GM12878 (cell line): ENCODE measurements around the gene ZNF83. TPM values are rescaled to one million over a fixed set of nuclear protein-coding genes. Genes with fewer than 3 reads are reported as not detected.
"Not testable (repeated sequence)": the region's sequence is repeated elsewhere in the genome, so short reads cannot be mapped to it uniquely, and the experiment has no call there.

ENCODE experiments used
- ATAC-seq: fragments of 200-7000 bp; cut with Tn5 transposase; 3 replicates; pipeline ENCODE4 v1.9.1; 2020; ENCODE audit warnings: mild to moderate bottlenecking, moderate library complexity
- BruUV-seq: library from RNA; stranded (reverse); fragments of 400-500 nt; replicated peaks from 2 replicates; lab custom pipeline; 2021; lab: Mats Ljungman, UMichigan
- CTCF ChIA-PET: fragments of 300-600 bp; sonication (Branson Sonifier 250); formaldehyde crosslinking; extraction: SDS; loops from one replicate; lab custom pipeline; 2021; ENCODE audit warnings: inconsistent platforms; lab: Yijun Ruan, JAX
- POLR2A ChIA-PET: fragments of 350-600 bp; formaldehyde crosslinking; extraction: SDS; loops from one replicate; lab custom pipeline; 2021; ENCODE audit warnings: inconsistent platforms; lab: Charles Lee
- RAD21 ChIA-PET: fragments of 300-600 bp; sonication (Branson Sonifier 250); formaldehyde crosslinking; loops from one replicate; lab custom pipeline; 2023; ENCODE audit warnings: antibody characterized with exemption; ENCODE audit not compliant: unreplicated experiment; lab: Charles Lee
- SMC1A ChIA-PET: fragments of 300-600 bp; sonication (Branson Sonifier 250); formaldehyde crosslinking; loops from one replicate; lab custom pipeline; 2023; ENCODE audit not compliant: unreplicated experiment, uncharacterized antibody; lab: Charles Lee
- DNase-seq: peaks from one replicate; pipeline ENCODE4 v3.0.0-alpha.2; 2011; ENCODE audit warnings: low read depth, low spot score
- FAIRE-seq: peaks from 3 replicates; lab custom pipeline; 2011; peaks lifted over from hg19 to GRCh38; lab: Jason Lieb, UNC
- H2AFZ ChIP-seq: 2 replicates; pipeline ENCODE4 v1.6.0; 2011; ENCODE audit warnings: low read depth, low read length, control low read depth; ENCODE audit not compliant: control insufficient read depth
- H3K27ac ChIP-seq: 2 replicates; pipeline ENCODE4 v1.5.1; 2011; ENCODE audit warnings: control low read depth; ENCODE audit not compliant: control insufficient read depth, insufficient read depth
- H3K27me3 ChIP-seq, 2 experiments: replicated peaks in 1 of 2; 2 replicates each; pipeline versions ENCODE4 v1.6.0 to v1.6.1; 2011; ENCODE audit warnings: low read length in 1 of 2; ENCODE audit not compliant: control insufficient read depth in 2 of 2, insufficient read depth in 2 of 2
- H3K36me3 ChIP-seq, 2 experiments: 2 replicates each; pipeline ENCODE4 v1.5.1; 2011; ENCODE audit warnings: low read length in 1 of 2; ENCODE audit not compliant: control insufficient read depth in 2 of 2, insufficient read depth in 2 of 2
- H3K4me1 ChIP-seq: 2 replicates; pipeline ENCODE4 v1.6.1; 2011; ENCODE audit warnings: mild to moderate bottlenecking, low read length, moderate library complexity, mixed read lengths; ENCODE audit not compliant: control insufficient read depth, insufficient read depth
- H3K4me2 ChIP-seq: 2 replicates; pipeline ENCODE4 v1.6.0; 2011; ENCODE audit warnings: control low read depth; ENCODE audit not compliant: control insufficient read depth, insufficient read depth
- H3K4me3 ChIP-seq: fragments of 200-600 bp; sonication (generic); 2 replicates; pipeline ENCODE4 v1.5.1; 2016
- H3K79me2 ChIP-seq: 2 replicates; pipeline ENCODE4 v1.6.0; 2011; ENCODE audit warnings: low read length; ENCODE audit not compliant: control insufficient read depth, insufficient read depth
- H3K9ac ChIP-seq: 2 replicates; pipeline ENCODE4 v1.8.0; 2011; ENCODE audit warnings: low read length, control low read depth, mixed read lengths; ENCODE audit not compliant: control insufficient read depth, insufficient read depth
- H3K9me3 ChIP-seq: replicated peaks from 3 replicates; pipeline ENCODE4 v1.5.1; 2011; ENCODE audit warnings: mild to moderate bottlenecking, low read length; ENCODE audit not compliant: control insufficient read depth, insufficient read depth
- H4K20me1 ChIP-seq: 2 replicates; pipeline ENCODE4 v1.6.0; 2011; ENCODE audit not compliant: control insufficient read depth, insufficient read depth
- CREM ChIP-seq: IDR thresholded peaks from 2 replicates; pipeline ENCODE4 v1.6.1; 2014; ENCODE audit warnings: antibody characterized with exemption, low read depth
- EGR1 ChIP-seq, 2 experiments: IDR thresholded peaks; 1 replicate in 1 of 2; 2 replicates in 1 of 2; pipeline ENCODE4 v1.6.1; 2011 to 2012; ENCODE audit warnings: low read depth in 2 of 2, low read length in 2 of 2, borderline replicate concordance in 1 of 2, mild to moderate bottlenecking in 1 of 2, moderate library complexity in 1 of 2
- EZH2 ChIP-seq: IDR thresholded peaks from 2 replicates; pipeline ENCODE4 v1.6.1; 2012; ENCODE audit warnings: low read depth, mild to moderate bottlenecking, control low read depth, inconsistent platforms, low read length, borderline replicate concordance; ENCODE audit not compliant: control insufficient read depth
- FOXK2 ChIP-seq: fragments of 450-650 bp; IDR thresholded peaks from 2 replicates; pipeline ENCODE4 v1.6.1; 2017; ENCODE audit warnings: mild to moderate bottlenecking, moderate library complexity
- HDAC6 ChIP-seq: fragments of 200-600 bp; sonication (generic); IDR thresholded peaks from one replicate; pipeline ENCODE4 v1.8.0; 2017; ENCODE audit warnings: antibody characterized with exemption; ENCODE audit not compliant: unreplicated experiment
- POLR2A ChIP-seq: IDR thresholded peaks from 2 replicates; pipeline ENCODE4 v1.6.1; 2011; ENCODE audit warnings: low read depth, mild to moderate bottlenecking, low read length
- TCF7 ChIP-seq: IDR thresholded peaks from 2 replicates; pipeline ENCODE4 v1.6.1; 2014; ENCODE audit warnings: antibody characterized with exemption, borderline replicate concordance
- WRNIP1 ChIP-seq: IDR thresholded peaks from 2 replicates; pipeline ENCODE4 v1.6.1; 2011; ENCODE audit warnings: low read depth, low read length, improper control_type of control experiment, borderline replicate concordance
- WGBS: methylation state at CpG from one replicate; pipeline ENCODE4 v1.1.6; 2016; ENCODE audit warnings: low lambda C conversion rate; ENCODE audit not compliant: insufficient replicate concordance, insufficient coverage; ENCODE audit errors: missing lambda C conversion rate; 5-methylcytosine and 5-hydroxymethylcytosine counted together
- in situ Hi-C: fragments of 300-500 bp; cut with MboI; formaldehyde crosslinking; loops from 9 replicates; pipeline ENCODE4 v1.14.3; 2018; ENCODE audit warnings: mixed read lengths
- intact Hi-C: fragments of 100-400 bp; cut with micrococcal nuclease; formaldehyde crosslinking; loops from one replicate; pipeline ENCODE4 v1.14.2; 2022; ENCODE audit not compliant: unreplicated experiment
- polyA plus RNA-seq, 11 experiments: library from polyadenylated mRNA; depleted of rRNA in 4 of 11; unstranded in 6 of 11; stranded (reverse) in 5 of 11; fragments of >200 nt; fragmentation: Nextera tagmentation in 4 of 11; fragmentation: Illumina TruSeq in 1 of 11; extraction: Ambion mirVana in 4 of 11; extraction: Trizol in 1 of 11; gene quantifications; 1 replicate in 1 of 11; 2 replicates in 10 of 11; pipeline versions ENCODE4 v1.2.1 to v1.2.3, GENCODE V29; 2011 to 2016; ENCODE audit warnings: inconsistent platforms in 2 of 11, missing spikeins in 2 of 11, low read depth in 1 of 11
- total RNA-seq, 4 experiments: library from RNA; depleted of rRNA in 3 of 4; stranded (reverse); fragments of >200 nt in 3 of 4; fragmentation: Illumina TruSeq in 1 of 4; extraction: Trizol in 1 of 4; gene quantifications; 2 replicates each; pipeline versions ENCODE4 v1.2.1 to v1.2.3, GENCODE V29; 2013 to 2021
- TF ChIP-seq, protein P1 (sequence below): fragments of 150-350 bp; IDR thresholded peaks from 2 replicates; pipeline ENCODE4 v1.6.1; 2016; ENCODE audit warnings: low read depth, low read length
- TF ChIP-seq, protein P2 (sequence below): fragments of 450-650 bp; IDR thresholded peaks from 2 replicates; pipeline ENCODE4 v1.6.1; 2016; ENCODE audit warnings: mild to moderate bottlenecking, moderate library complexity, borderline replicate concordance

The ZNF83 gene
- total and polyA plus RNA-seq, 10 of the 15 experiments (the other 5 are each of a cell fraction or from before 2014, with no cell fraction given), result 9.9 to 90.1 (median 18.7) TPM

DNA sequence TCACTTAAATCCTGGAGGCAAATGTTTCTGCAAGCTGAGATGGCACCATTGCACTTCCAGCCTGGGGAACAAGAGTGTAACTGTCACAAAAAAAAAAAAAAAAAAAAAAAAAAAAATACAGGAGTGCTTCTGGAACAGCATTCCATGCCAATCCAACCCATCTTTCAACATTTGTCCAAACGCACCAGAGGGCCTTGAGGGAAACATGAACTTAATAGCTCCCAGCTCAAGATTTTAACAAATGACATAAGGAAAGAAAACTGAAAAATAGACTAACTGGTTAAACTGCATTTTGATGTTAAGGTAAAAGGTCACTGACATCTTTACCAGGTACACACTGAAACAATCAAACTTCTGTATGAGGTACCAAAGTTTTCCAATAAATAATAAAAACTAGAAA, 47.7 kb upstream of the ZNF83 start:
- ATAC-seq (no peak), DNase-seq (no peak), FAIRE-seq (no peak)
- SMC1A ChIA-PET, result interaction anchor here (0.6 to 0.7 kb wide), 2 partner anchors 853 to 1163 kb away, joined by 3 read pairs; no protein-coding TSS in a partner anchor
- H3K36me3 ChIP-seq, result no peaks in the 10 kb centered on the region
- 93% methylated on average over 1 of the region's 1 CpG for WGBS
- in situ Hi-C loops, result no loop called here
- TF ChIP-seq TCF7 (no peak), FOXK2 (no peak), CREM (no peak), HDAC6 (no peak), POLR2A (no peak), WRNIP1 (no peak), EGR1 (IDR thresholded peaks at IDR 0.05; ENCODE audit: borderline replicate concordance in 1 of 2, low read depth in 2 of 2, low read length in 2 of 2) (no peak), EZH2 (no peak)
- TF ChIP-seq, protein P1, sequence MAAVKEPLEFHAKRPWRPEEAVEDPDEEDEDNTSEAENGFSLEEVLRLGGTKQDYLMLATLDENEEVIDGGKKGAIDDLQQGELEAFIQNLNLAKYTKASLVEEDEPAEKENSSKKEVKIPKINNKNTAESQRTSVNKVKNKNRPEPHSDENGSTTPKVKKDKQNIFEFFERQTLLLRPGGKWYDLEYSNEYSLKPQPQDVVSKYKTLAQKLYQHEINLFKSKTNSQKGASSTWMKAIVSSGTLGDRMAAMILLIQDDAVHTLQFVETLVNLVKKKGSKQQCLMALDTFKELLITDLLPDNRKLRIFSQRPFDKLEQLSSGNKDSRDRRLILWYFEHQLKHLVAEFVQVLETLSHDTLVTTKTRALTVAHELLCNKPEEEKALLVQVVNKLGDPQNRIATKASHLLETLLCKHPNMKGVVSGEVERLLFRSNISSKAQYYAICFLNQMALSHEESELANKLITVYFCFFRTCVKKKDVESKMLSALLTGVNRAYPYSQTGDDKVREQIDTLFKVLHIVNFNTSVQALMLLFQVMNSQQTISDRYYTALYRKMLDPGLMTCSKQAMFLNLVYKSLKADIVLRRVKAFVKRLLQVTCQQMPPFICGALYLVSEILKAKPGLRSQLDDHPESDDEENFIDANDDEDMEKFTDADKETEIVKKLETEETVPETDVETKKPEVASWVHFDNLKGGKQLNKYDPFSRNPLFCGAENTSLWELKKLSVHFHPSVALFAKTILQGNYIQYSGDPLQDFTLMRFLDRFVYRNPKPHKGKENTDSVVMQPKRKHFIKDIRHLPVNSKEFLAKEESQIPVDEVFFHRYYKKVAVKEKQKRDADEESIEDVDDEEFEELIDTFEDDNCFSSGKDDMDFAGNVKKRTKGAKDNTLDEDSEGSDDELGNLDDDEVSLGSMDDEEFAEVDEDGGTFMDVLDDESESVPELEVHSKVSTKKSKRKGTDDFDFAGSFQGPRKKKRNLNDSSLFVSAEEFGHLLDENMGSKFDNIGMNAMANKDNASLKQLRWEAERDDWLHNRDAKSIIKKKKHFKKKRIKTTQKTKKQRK, result no peak
- TF ChIP-seq, protein P2, sequence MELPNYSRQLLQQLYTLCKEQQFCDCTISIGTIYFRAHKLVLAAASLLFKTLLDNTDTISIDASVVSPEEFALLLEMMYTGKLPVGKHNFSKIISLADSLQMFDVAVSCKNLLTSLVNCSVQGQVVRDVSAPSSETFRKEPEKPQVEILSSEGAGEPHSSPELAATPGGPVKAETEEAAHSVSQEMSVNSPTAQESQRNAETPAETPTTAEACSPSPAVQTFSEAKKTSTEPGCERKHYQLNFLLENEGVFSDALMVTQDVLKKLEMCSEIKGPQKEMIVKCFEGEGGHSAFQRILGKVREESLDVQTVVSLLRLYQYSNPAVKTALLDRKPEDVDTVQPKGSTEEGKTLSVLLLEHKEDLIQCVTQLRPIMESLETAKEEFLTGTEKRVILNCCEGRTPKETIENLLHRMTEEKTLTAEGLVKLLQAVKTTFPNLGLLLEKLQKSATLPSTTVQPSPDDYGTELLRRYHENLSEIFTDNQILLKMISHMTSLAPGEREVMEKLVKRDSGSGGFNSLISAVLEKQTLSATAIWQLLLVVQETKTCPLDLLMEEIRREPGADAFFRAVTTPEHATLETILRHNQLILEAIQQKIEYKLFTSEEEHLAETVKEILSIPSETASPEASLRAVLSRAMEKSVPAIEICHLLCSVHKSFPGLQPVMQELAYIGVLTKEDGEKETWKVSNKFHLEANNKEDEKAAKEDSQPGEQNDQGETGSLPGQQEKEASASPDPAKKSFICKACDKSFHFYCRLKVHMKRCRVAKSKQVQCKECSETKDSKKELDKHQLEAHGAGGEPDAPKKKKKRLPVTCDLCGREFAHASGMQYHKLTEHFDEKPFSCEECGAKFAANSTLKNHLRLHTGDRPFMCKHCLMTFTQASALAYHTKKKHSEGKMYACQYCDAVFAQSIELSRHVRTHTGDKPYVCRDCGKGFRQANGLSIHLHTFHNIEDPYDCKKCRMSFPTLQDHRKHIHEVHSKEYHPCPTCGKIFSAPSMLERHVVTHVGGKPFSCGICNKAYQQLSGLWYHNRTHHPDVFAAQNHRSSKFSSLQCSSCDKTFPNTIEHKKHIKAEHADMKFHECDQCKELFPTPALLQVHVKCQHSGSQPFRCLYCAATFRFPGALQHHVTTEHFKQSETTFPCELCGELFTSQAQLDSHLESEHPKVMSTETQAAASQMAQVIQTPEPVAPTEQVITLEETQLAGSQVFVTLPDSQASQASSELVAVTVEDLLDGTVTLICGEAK, result no peak
- H3K4me3 ChIP-seq, result no peak overlapping the region
- H4K20me1 ChIP-seq, result no peaks in the 10 kb centered on the region
- no peaks in the 10 kb centered on the region for H3K4me1 ChIP-seq
- H3K27ac ChIP-seq, result no peak overlapping the region
- peaks cover 9% of the 10 kb centered on the region for H3K79me2 ChIP-seq
- intact Hi-C loops, result no loop called here
- no peaks in the 10 kb centered on the region for H3K27me3 ChIP-seq
- CTCF ChIA-PET, result interaction anchor here (0.7 kb wide), 1 partner anchor 39 kb away, joined by 3 read pairs; no protein-coding TSS in a partner anchor
- POLR2A ChIA-PET, result no interaction called here
- RAD21 ChIA-PET, result interaction anchor here (1.0 kb wide), 1 partner anchor 17 kb away, joined by 3 read pairs; no protein-coding TSS in a partner anchor
- H2AFZ ChIP-seq, result no peak overlapping the region
- no peak overlapping the region for H3K4me2 ChIP-seq
- BruUV-seq, result no TSS peak
- peaks cover 3% of the 10 kb centered on the region; the same call in 1 of the 3 replicates for H3K9me3 ChIP-seq
- no peak overlapping the region for H3K9ac ChIP-seq

DNA sequence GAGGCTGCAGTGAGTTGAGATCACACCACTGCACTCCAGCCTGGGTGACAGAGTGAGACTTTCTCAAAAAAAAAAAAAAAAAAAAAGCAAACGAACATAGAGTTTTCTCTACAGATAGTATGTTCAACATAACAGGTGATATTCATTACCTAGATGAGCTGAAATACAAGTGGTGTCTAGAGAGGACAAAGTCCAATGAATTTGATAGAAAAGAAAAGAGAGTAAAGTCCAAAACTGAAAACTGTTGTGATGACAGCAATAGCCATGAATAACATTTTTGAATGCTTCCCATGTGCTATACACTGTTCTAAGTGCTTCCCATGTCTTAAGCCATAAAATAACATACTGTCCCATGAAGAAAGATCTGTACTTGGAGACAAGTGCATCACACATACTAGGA, 43.1 kb upstream of the ZNF83 start:
- not testable (repeated sequence) for BruUV-seq

More for the DNA sequence above, 43.1 kb upstream of the ZNF83 start:
- H3K36me3 ChIP-seq, CTCF ChIA-PET, H3K4me3 ChIP-seq, H3K4me1 ChIP-seq, H3K9ac ChIP-seq, H3K27me3 ChIP-seq, H3K9me3 ChIP-seq, H4K20me1 ChIP-seq, H3K27ac ChIP-seq, DNase-seq, intact Hi-C loops, H3K79me2 ChIP-seq, H3K4me2 ChIP-seq, ATAC-seq, in situ Hi-C loops, H2AFZ ChIP-seq: not testable (repeated sequence)
- WGBS, result no CpG with 5 or more reads among the region's 1 CpG
- RAD21 ChIA-PET, result interaction anchor here (0.8 kb wide), 1 partner anchor 14 kb away, joined by 4 read pairs; no protein-coding TSS in a partner anchor
- FAIRE-seq, result peak; percentile 52
- SMC1A ChIA-PET, result interaction anchor here (0.7 to 1.4 kb wide), 3 partner anchors 9 to 44 kb away, joined by 3 to 5 read pairs (median 4); no protein-coding TSS in a partner anchor
- POLR2A ChIA-PET, result interaction anchor here (0.6 to 1.5 kb wide), 2 partner anchors 11 to 71 kb away, joined by 3 to 11 read pairs; no protein-coding TSS in a partner anchor
